IMR-90 (cell line): Measurements from ENCODE around the gene USP7. TPM values are rescaled to one million over a fixed set of nuclear protein-coding genes. Genes with fewer than 3 reads are reported as not detected.

Source experiments
- ATAC-seq: fragments of 200-7000 bp; cut with Tn5 transposase; 2 replicates; pipeline ENCODE4 v1.9.1; 2020; ENCODE audit warnings: low read depth, mild to moderate bottlenecking, moderate library complexity
- BruUV-seq: library from RNA; stranded (reverse); fragments of 400-500 nt; replicated peaks from 2 replicates; lab custom pipeline; 2021; lab: Mats Ljungman, UMichigan
- CTCF ChIA-PET: fragments of 300-600 bp; formaldehyde crosslinking; extraction: SDS; loops from one replicate; lab custom pipeline; 2021; ENCODE audit warnings: antibody characterized with exemption; lab: Yijun Ruan, JAX
- POLR2A ChIA-PET: fragments of 300-600 bp; sonication (Branson Sonifier 250); formaldehyde crosslinking; loops from one replicate; lab custom pipeline; 2022; ENCODE audit warnings: antibody characterized with exemption; ENCODE audit not compliant: unreplicated experiment; lab: Charles Lee
- DNase-seq: peaks from one replicate; pipeline ENCODE4 v3.0.0; 2013
- H2AFZ ChIP-seq: replicated peaks from 2 replicates; pipeline ENCODE3; 2013; ENCODE audit warnings: low read length, mild to moderate bottlenecking; ENCODE audit not compliant: poor library complexity
- H2AK5ac ChIP-seq: 2 replicates; pipeline ENCODE4 v1.6.1; 2013; ENCODE audit warnings: low read depth, low read length, inconsistent platforms
- H2AK9ac ChIP-seq: replicated peaks from 2 replicates; pipeline ENCODE3; 2013; ENCODE audit warnings: mild to moderate bottlenecking, low read depth, low read length, moderate library complexity; ENCODE audit not compliant: poor library complexity
- H2BK120ac ChIP-seq: 2 replicates; pipeline ENCODE4 v1.6.1; 2013; ENCODE audit warnings: low read depth, low read length, inconsistent platforms
- H2BK15ac ChIP-seq: 3 replicates; pipeline ENCODE4 v1.6.1; 2013; ENCODE audit warnings: low read depth, low read length, inconsistent platforms
- H2BK20ac ChIP-seq: 2 replicates; pipeline ENCODE4 v1.6.1; 2013; ENCODE audit warnings: low read depth, mild to moderate bottlenecking, inconsistent platforms, low read length, moderate library complexity
- H2BK5ac ChIP-seq: 2 replicates; pipeline ENCODE4 v1.6.1; 2013; ENCODE audit warnings: mild to moderate bottlenecking, low read depth, low read length, inconsistent platforms; ENCODE audit not compliant: poor library complexity, severe bottlenecking
- H3K14ac ChIP-seq: replicated peaks from 2 replicates; pipeline ENCODE4 v1.6.1; 2013; ENCODE audit warnings: low read depth, low read length, inconsistent platforms
- H3K18ac ChIP-seq: 2 replicates; pipeline ENCODE4 v1.6.1; 2013; ENCODE audit warnings: low read depth, low read length, control low read depth
- H3K23ac ChIP-seq: 2 replicates; pipeline ENCODE4 v1.6.1; 2013; ENCODE audit warnings: low read depth, low read length, inconsistent platforms
- H3K27ac ChIP-seq: 2 replicates; pipeline ENCODE4 v1.5.1; 2013; ENCODE audit warnings: mild to moderate bottlenecking, control low read depth, low read length; ENCODE audit not compliant: insufficient read depth
- H3K27me3 ChIP-seq: 2 replicates; pipeline ENCODE4 v1.6.1; 2013; ENCODE audit warnings: low read length; ENCODE audit not compliant: control insufficient read depth, insufficient read depth
- H3K36me3 ChIP-seq: 2 replicates; pipeline ENCODE4 v1.6.1; 2013; ENCODE audit warnings: low read length, mixed read lengths; ENCODE audit not compliant: control insufficient read depth, insufficient read depth
- H3K4ac ChIP-seq: 2 replicates; pipeline ENCODE4 v1.6.1; 2013; ENCODE audit warnings: low read depth, low read length, inconsistent platforms
- H3K4me1 ChIP-seq: 2 replicates; pipeline ENCODE4 v1.6.1; 2013; ENCODE audit warnings: low read length, mixed read lengths; ENCODE audit not compliant: control insufficient read depth, insufficient read depth
- H3K4me2 ChIP-seq: 2 replicates; pipeline ENCODE4 v1.6.1; 2013; ENCODE audit warnings: low read depth, mild to moderate bottlenecking, control low read depth, low read length, moderate library complexity
- H3K4me3 ChIP-seq: 2 replicates; pipeline ENCODE4 v1.5.1; 2013; ENCODE audit warnings: low read depth, mild to moderate bottlenecking, control low read depth, low read length, moderate library complexity; ENCODE audit not compliant: insufficient read depth
- H3K56ac ChIP-seq: 2 replicates; pipeline ENCODE4 v1.6.1; 2013; ENCODE audit warnings: low read length, inconsistent platforms; ENCODE audit not compliant: insufficient read depth; ENCODE audit errors: extremely low read depth
- H3K79me1 ChIP-seq, 2 experiments: 2 replicates each; pipeline ENCODE4 v1.6.1; 2013; ENCODE audit warnings: low read length in 2 of 2, inconsistent platforms in 1 of 2, low read depth in 1 of 2
- H3K9ac ChIP-seq: 2 replicates; pipeline ENCODE4 v1.6.1; 2013; ENCODE audit warnings: low read depth, low read length, control low read depth
- H3K9me1 ChIP-seq: 2 replicates; pipeline ENCODE4 v1.6.1; 2013; ENCODE audit warnings: low read length, inconsistent platforms; ENCODE audit not compliant: insufficient read depth
- H3K9me3 ChIP-seq: 2 replicates; pipeline ENCODE4 v1.6.1; 2013; ENCODE audit warnings: low read length; ENCODE audit not compliant: control insufficient read depth, insufficient read depth
- H4K20me1 ChIP-seq: 2 replicates; pipeline ENCODE4 v1.6.1; 2013; ENCODE audit warnings: low read length, inconsistent platforms; ENCODE audit not compliant: insufficient read depth
- H4K5ac ChIP-seq: 2 replicates; pipeline ENCODE4 v1.6.1; 2013; ENCODE audit warnings: mild to moderate bottlenecking, low read depth, low read length, control low read depth
- H4K8ac ChIP-seq, 2 experiments: 2 replicates each; pipeline ENCODE4 v1.6.1; 2013; ENCODE audit warnings: low read depth in 2 of 2, low read length in 2 of 2, control low read depth in 1 of 2, inconsistent platforms in 1 of 2
- H4K91ac ChIP-seq: 2 replicates; pipeline ENCODE4 v1.6.1; 2013; ENCODE audit warnings: low read depth, low read length, inconsistent platforms; ENCODE audit not compliant: insufficient read depth
- RFX5 ChIP-seq: IDR thresholded peaks from 2 replicates; pipeline ENCODE4 v1.8.0; 2012; ENCODE audit warnings: low read depth, mild to moderate bottlenecking, low read length, moderate library complexity
- WGBS, 2 experiments: methylation state at CpG; one replicate each; pipeline versions ENCODE4 v1.1.5 to v1.1.7; 2013; ENCODE audit warnings: missing lambda C conversion rate in 2 of 2; ENCODE audit not compliant: insufficient read length in 1 of 2; ENCODE audit errors: extremely low coverage in 2 of 2; 5-methylcytosine and 5-hydroxymethylcytosine counted together
- dilution Hi-C: fragments of 300-500 bp; cut with HindIII; formaldehyde crosslinking; loops from one replicate; pipeline ENCODE4 v1.14.3; 2018; ENCODE audit warnings: low sequenced_read_pairs; ENCODE audit not compliant: unreplicated experiment
- in situ Hi-C: fragments of 300-500 bp; cut with MboI; formaldehyde crosslinking; loops from 3 replicates; pipeline ENCODE4 v1.14.3; 2019; ENCODE audit warnings: low sequenced_read_pairs, inconsistent platforms, mixed read lengths
- intact Hi-C: fragments of 100-400 bp; cut with micrococcal nuclease; formaldehyde crosslinking; loops from 2 replicates; pipeline ENCODE4 v1.10.0; 2022
- polyA plus RNA-seq, 3 experiments: library from polyadenylated mRNA; depleted of rRNA; stranded (reverse); fragments of >200 nt; gene quantifications; 2 replicates each; pipeline ENCODE4 v1.2.3, GENCODE V29; 2012; ENCODE audit warnings: low replicate concordance in 1 of 3
- total RNA-seq: library from RNA; depleted of rRNA; stranded (reverse); fragments of >200 nt; gene quantifications from 2 replicates; pipeline ENCODE4 v1.2.3, GENCODE V29; 2012

USP7 gene
- total and polyA plus RNA-seq, 2 of the 4 experiments (the other 2 are of a cell fraction) = 17.8 to 28.3 TPM

- POLR2A ChIA-PET = no interaction called here
- Histone ChIP-seq H2AFZ (no peak overlapping the region), H3K18ac (no peak overlapping the region), H3K4me2 (no peak overlapping the region), H2BK20ac (no peak overlapping the region), H3K9ac (no peak overlapping the region), H3K4me3 (no peak overlapping the region), H4K8ac (no peak overlapping the region), H3K27ac (no peak overlapping the region), H3K4me1 (no peaks in the 10 kb centered on the region), H2BK120ac (no peak overlapping the region), H3K27me3 (peaks cover 4% of the 10 kb centered on the region; the same call in 1 of the 2 replicates), H4K5ac (no peak overlapping the region), H2AK9ac (no peak overlapping the region), H3K9me3 (no peaks in the 10 kb centered on the region), H3K4ac (no peak overlapping the region), H3K79me1 (no peaks in the 10 kb centered on the region), H3K9me1 (no peaks in the 10 kb centered on the region), H3K56ac (no peak overlapping the region), H2BK5ac (no peak overlapping the region), H4K20me1 (no peaks in the 10 kb centered on the region), H2AK5ac (no peak overlapping the region), H4K91ac (no peak overlapping the region), H3K23ac (no peak overlapping the region), H3K36me3 (no peaks in the 10 kb centered on the region), H3K14ac (no peak overlapping the region), H2BK15ac (no peak overlapping the region)
- TF ChIP-seq RFX5 = no peak
- no TSS peak for BruUV-seq
- in situ Hi-C loops = no loop called here
- no CpG with 5 or more reads among the region's 5 CpGs for WGBS, 2 experiments
- intact Hi-C loops = no loop called here
- CTCF ChIA-PET = no interaction called here
- dilution Hi-C loops = no loop called here
- ATAC-seq (no peak), DNase-seq (no peak)
Measured at GRCh38 chr16:8986818-8987191, 23.1 kb upstream of the USP7 start.
